PC-3 (cell line): Measurements from ENCODE around the gene SLC5A10. TPM values are rescaled to one million over a fixed set of nuclear protein-coding genes. Genes with fewer than 3 reads are reported as not detected.

Experiments
- ATAC-seq: fragments of 200-7000 bp; cut with Tn5 transposase; 2 replicates; pipeline ENCODE4 v1.9.1; 2020; ENCODE audit warnings: mild to moderate bottlenecking, moderate library complexity
- BruUV-seq: library from RNA; stranded (reverse); fragments of 400-500 nt; replicated peaks from 2 replicates; lab custom pipeline; 2021; lab: Mats Ljungman, UMichigan
- CTCF ChIA-PET: fragments of 300-600 bp; sonication (Branson Sonifier 250); formaldehyde crosslinking; loops from one replicate; lab custom pipeline; 2022; ENCODE audit warnings: antibody characterized with exemption; lab: Charles Lee
- POLR2A ChIA-PET: fragments of 300-600 bp; sonication (Branson Sonifier 250); formaldehyde crosslinking; loops from one replicate; lab custom pipeline; 2022; ENCODE audit warnings: antibody characterized with exemption; ENCODE audit not compliant: unreplicated experiment; lab: Charles Lee
- DNase-seq: peaks from one replicate; pipeline ENCODE4 v3.0.0-alpha.2; 2015
- H2AFZ ChIP-seq: fragments of 300-600 bp; sonication (generic); 2 replicates; pipeline ENCODE4 v1.6.0; 2016; ENCODE audit warnings: antibody characterized with exemption, low read length
- H3F3A ChIP-seq: fragments of 300-600 bp; sonication (generic); one replicate; pipeline ENCODE4 v1.6.0; 2017; ENCODE audit warnings: antibody characterized with exemption, low read length, control low read depth, mild to moderate bottlenecking; ENCODE audit not compliant: unreplicated experiment
- H3K27ac ChIP-seq: fragments of 300-600 bp; sonication (generic); 2 replicates; pipeline ENCODE4 v1.5.1; 2016; ENCODE audit warnings: mild to moderate bottlenecking, low read length
- H3K27me3 ChIP-seq: fragments of 300-600 bp; sonication (generic); 2 replicates; pipeline ENCODE4 v1.6.1; 2016; ENCODE audit warnings: low read length, mixed read lengths
- H3K36me3 ChIP-seq: fragments of 300-600 bp; sonication (generic); 2 replicates; pipeline ENCODE4 v1.6.1; 2016; ENCODE audit warnings: low read depth, mixed run types, low read length, mixed read lengths
- H3K4me1 ChIP-seq: fragments of 300-600 bp; sonication (generic); 2 replicates; pipeline ENCODE4 v1.5.1; 2016; ENCODE audit warnings: low read length; ENCODE audit not compliant: insufficient read depth
- H3K4me2 ChIP-seq: fragments of 300-600 bp; sonication (generic); 2 replicates; pipeline ENCODE4 v1.6.0; 2016; ENCODE audit warnings: low read length
- H3K4me3 ChIP-seq: fragments of 300-600 bp; sonication (generic); 2 replicates; pipeline ENCODE4 v1.5.1; 2016; ENCODE audit warnings: mild to moderate bottlenecking, low read length, mixed read lengths
- H3K79me2 ChIP-seq: fragments of 300-600 bp; sonication (generic); 2 replicates; pipeline ENCODE4 v1.6.1; 2017; ENCODE audit warnings: low read length, mixed read lengths
- H3K9ac ChIP-seq: fragments of 300-600 bp; sonication (generic); 2 replicates; pipeline ENCODE4 v1.6.0; 2016; ENCODE audit warnings: mild to moderate bottlenecking, low read length
- H3K9me2 ChIP-seq: fragments of 300-600 bp; sonication (generic); replicated peaks from 2 replicates; pipeline ENCODE4 v1.6.1; 2016; ENCODE audit warnings: mixed run types, low read length, mixed read lengths
- H3K9me3 ChIP-seq: fragments of 300-600 bp; sonication (generic); 2 replicates; pipeline ENCODE4 v1.6.1; 2016; ENCODE audit warnings: low read length, mixed read lengths
- H4K20me1 ChIP-seq: fragments of 300-600 bp; sonication (generic); 2 replicates; pipeline ENCODE4 v1.6.1; 2016; ENCODE audit warnings: low read length, mixed read lengths
- EZH2 ChIP-seq: fragments of 300-600 bp; sonication (generic); IDR thresholded peaks from one replicate; pipeline ENCODE4 v1.6.1; 2017; ENCODE audit warnings: antibody characterized with exemption, mild to moderate bottlenecking, low read length; ENCODE audit not compliant: unreplicated experiment
- EZH2phosphoT487 ChIP-seq: fragments of 300-600 bp; sonication (generic); IDR thresholded peaks from 2 replicates; pipeline ENCODE4 v1.6.1; 2018; ENCODE audit warnings: mild to moderate bottlenecking, antibody characterized with exemption, low read length, borderline replicate concordance
- intact Hi-C: fragments of 100-400 bp; cut with micrococcal nuclease; formaldehyde crosslinking; loops from 2 replicates; pipeline ENCODE4 v1.9.0; 2023
- total RNA-seq: library from RNA; depleted of rRNA; stranded (reverse); fragments of >200 nt; gene quantifications from 2 replicates; pipeline ENCODE4 v1.2.3, GENCODE V29; 2014
- TF ChIP-seq, protein P1 (sequence below): fragments of 300-600 bp; sonication (generic); conservative IDR thresholded peaks from 2 replicates; pipeline ENCODE4 v1.5.1; 2017; ENCODE audit warnings: antibody characterized with exemption, low read depth, mild to moderate bottlenecking, low read length

SLC5A10 gene
- total RNA-seq, 1 experiment from 2014 or later, result not detected

DNA sequence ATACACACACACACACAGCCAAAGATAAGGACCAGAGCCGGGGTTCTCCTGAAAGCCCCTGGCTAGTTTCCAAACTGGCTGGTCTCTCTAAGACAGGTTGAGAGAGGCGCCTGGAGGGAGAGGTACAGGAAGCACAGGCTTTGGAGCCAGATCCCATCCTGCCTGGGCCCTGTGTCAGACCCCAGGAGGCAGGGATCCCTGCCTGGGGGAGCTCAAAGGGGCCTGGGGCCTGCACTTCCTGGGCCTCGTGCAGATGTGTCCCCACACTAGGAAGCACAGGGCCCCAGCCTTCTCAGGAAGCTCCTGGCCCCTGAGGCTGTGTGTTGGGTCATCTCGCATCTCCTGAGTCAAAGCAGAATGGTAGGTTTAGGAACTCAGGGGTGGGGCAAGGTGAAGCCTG is 16.0 kb downstream of the SLC5A10 start:
- peaks cover 29% of the 10 kb centered on the region for H3K4me1 ChIP-seq
- POLR2A ChIA-PET, result no interaction called here

DNA sequence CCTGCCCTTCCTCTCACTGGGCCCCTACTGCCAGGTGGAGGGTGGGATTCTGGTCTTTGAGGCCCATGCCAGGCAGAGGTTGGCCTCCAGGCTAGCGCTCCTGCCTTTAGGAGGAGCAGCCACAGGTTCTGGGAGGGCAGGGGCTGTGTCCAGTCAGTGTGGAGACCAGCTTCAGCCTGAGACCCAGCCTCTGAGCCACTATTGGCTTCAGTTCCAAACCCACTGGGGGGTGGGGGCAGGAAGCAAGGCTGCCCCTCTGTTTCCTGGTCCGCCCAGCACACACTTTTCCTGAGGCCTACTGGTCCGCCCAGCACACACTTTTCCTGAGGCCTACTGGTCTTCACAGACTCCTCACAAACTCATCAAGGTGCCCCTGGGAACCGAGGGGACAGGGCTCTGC is 16.4 kb downstream of the SLC5A10 start:
- H3K36me3 ChIP-seq, result no peaks in the 10 kb centered on the region
- peaks cover 29% of the 10 kb centered on the region for H3K4me1 ChIP-seq
- ChIA-PET CTCF (no interaction called here), POLR2A (no interaction called here)
- no TSS peak for BruUV-seq
- no peaks in the 10 kb centered on the region for H3K9me3 ChIP-seq
- H3K4me2 ChIP-seq, result peak overlapping the region; percentile 31; the same call in 1 of the 2 replicates
- H3K4me3 ChIP-seq, result no peak overlapping the region
- intact Hi-C loops, result no loop called here
- DNase-seq, result no peak
- H3K9ac ChIP-seq, result no peak overlapping the region
- no peaks in the 10 kb centered on the region for H3K27me3 ChIP-seq
- H3K9me2 ChIP-seq, result no peaks in the 10 kb centered on the region
- H3K79me2 ChIP-seq, result no peaks in the 10 kb centered on the region
- ATAC-seq, result no peak
- no peaks in the 10 kb centered on the region for H4K20me1 ChIP-seq
- no peaks in the 10 kb centered on the region for H3F3A ChIP-seq
- TF ChIP-seq, protein P1, sequence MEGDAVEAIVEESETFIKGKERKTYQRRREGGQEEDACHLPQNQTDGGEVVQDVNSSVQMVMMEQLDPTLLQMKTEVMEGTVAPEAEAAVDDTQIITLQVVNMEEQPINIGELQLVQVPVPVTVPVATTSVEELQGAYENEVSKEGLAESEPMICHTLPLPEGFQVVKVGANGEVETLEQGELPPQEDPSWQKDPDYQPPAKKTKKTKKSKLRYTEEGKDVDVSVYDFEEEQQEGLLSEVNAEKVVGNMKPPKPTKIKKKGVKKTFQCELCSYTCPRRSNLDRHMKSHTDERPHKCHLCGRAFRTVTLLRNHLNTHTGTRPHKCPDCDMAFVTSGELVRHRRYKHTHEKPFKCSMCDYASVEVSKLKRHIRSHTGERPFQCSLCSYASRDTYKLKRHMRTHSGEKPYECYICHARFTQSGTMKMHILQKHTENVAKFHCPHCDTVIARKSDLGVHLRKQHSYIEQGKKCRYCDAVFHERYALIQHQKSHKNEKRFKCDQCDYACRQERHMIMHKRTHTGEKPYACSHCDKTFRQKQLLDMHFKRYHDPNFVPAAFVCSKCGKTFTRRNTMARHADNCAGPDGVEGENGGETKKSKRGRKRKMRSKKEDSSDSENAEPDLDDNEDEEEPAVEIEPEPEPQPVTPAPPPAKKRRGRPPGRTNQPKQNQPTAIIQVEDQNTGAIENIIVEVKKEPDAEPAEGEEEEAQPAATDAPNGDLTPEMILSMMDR, result no peak
- no peak for TF ChIP-seq EZH2
- TF ChIP-seq EZH2phosphoT487, result no peak
- H2AFZ ChIP-seq, result peak overlapping the region; percentile 49
- no peak overlapping the region for H3K27ac ChIP-seq

More for the DNA sequence above, 16.0 kb downstream of the SLC5A10 start:
- H3F3A ChIP-seq, result no peaks in the 10 kb centered on the region
- H3K36me3 ChIP-seq, result no peaks in the 10 kb centered on the region
- H2AFZ ChIP-seq, result peak overlapping the region; percentile 49
- no peaks in the 10 kb centered on the region for H3K9me3 ChIP-seq
- H3K4me3 ChIP-seq, result no peak overlapping the region
- TF ChIP-seq, protein P1, result no peak
- TF ChIP-seq EZH2phosphoT487 (no peak), EZH2 (no peak)
- H3K4me2 ChIP-seq, result peak overlapping the region; percentile 31; the same call in 1 of the 2 replicates
- no peaks in the 10 kb centered on the region for H3K9me2 ChIP-seq
- no peaks in the 10 kb centered on the region for H3K79me2 ChIP-seq
- intact Hi-C loops, result no loop called here
- CTCF ChIA-PET, result no interaction called here
- no peaks in the 10 kb centered on the region for H3K27me3 ChIP-seq
- no peak overlapping the region for H3K9ac ChIP-seq
- no TSS peak for BruUV-seq
- no peaks in the 10 kb centered on the region for H4K20me1 ChIP-seq
- H3K27ac ChIP-seq, result no peak overlapping the region; the same call in 1 of the 2 replicates
- ATAC-seq, result no peak
- DNase-seq, result peak; percentile 60
